HepG2 (cell line): ENCODE data around the gene PLPP7. TPM values are rescaled to one million over a fixed set of nuclear protein-coding genes. Genes with fewer than 3 reads are reported as not detected.

Experiments
- AKNA ChIP-seq: sonication (generic); formaldehyde crosslinking; IDR thresholded peaks from 2 replicates; pipeline ENCODE4 v1.4.0; 2020; ENCODE audit warnings: missing genetic modification reagents, borderline replicate concordance
- ARNTL ChIP-seq: sonication (generic); formaldehyde crosslinking; IDR thresholded peaks from 2 replicates; pipeline ENCODE4 v1.4.0; 2020; ENCODE audit warnings: mild to moderate bottlenecking, missing genetic modification reagents
- PRDM15 ChIP-seq: sonication (generic); formaldehyde crosslinking; IDR thresholded peaks from 2 replicates; pipeline ENCODE4 v1.4.0; 2020; ENCODE audit warnings: missing genetic modification reagents
- TBX2 ChIP-seq: sonication (generic); formaldehyde crosslinking; IDR thresholded peaks from 2 replicates; pipeline ENCODE4 v1.5.0; 2020; ENCODE audit warnings: missing genetic modification reagents, mild to moderate bottlenecking, borderline replicate concordance
- TEF ChIP-seq: sonication (generic); formaldehyde crosslinking; IDR thresholded peaks from 2 replicates; pipeline ENCODE4 v1.5.0; 2020; ENCODE audit warnings: missing genetic modification reagents
- YY1 ChIP-seq: IDR thresholded peaks from 2 replicates; pipeline ENCODE4 v1.6.1; 2011; ENCODE audit warnings: low read length, low read depth, moderate library complexity, mild to moderate bottlenecking; ENCODE audit not compliant: insufficient read depth, insufficient replicate concordance
- ZNF331 ChIP-seq: sonication (generic); formaldehyde crosslinking; IDR thresholded peaks from 2 replicates; pipeline ENCODE4 v1.4.0; 2020; ENCODE audit warnings: missing genetic modification reagents
- ZNF446 ChIP-seq: sonication (generic); formaldehyde crosslinking; IDR thresholded peaks from 2 replicates; pipeline ENCODE4 v1.5.0; 2020; ENCODE audit warnings: mild to moderate bottlenecking, missing genetic modification reagents
- ZNF678 ChIP-seq: sonication (generic); formaldehyde crosslinking; IDR thresholded peaks from 2 replicates; pipeline ENCODE4 v1.4.0; 2020; ENCODE audit warnings: mild to moderate bottlenecking, missing genetic modification reagents
- polyA plus RNA-seq, 8 experiments: library from polyadenylated mRNA; depleted of rRNA in 3 of 8; stranded (reverse) in 7 of 8; unstranded in 1 of 8; fragments of >200 nt; fragmentation: Illumina TruSeq in 4 of 8; extraction: Trizol in 4 of 8; gene quantifications; 2 replicates each; pipeline versions ENCODE4 v1.2.1 to v1.2.3, GENCODE V29; 2011 to 2016; ENCODE audit warnings: low read depth in 4 of 8, missing spikeins in 1 of 8, mixed read lengths in 1 of 8; ENCODE audit not compliant: insufficient read depth in 1 of 8
- total RNA-seq, 5 experiments: library from RNA; depleted of rRNA; stranded (reverse); fragments of >200 nt; fragmentation: Illumina TruSeq; extraction: Trizol; gene quantifications; 2 replicates each; pipeline ENCODE4 v1.2.3, GENCODE V29; 2016; ENCODE audit warnings: low read depth in 1 of 5
- TF ChIP-seq, protein P1 (sequence below): IDR thresholded peaks from 2 replicates; pipeline ENCODE4 v1.6.1; 2018; ENCODE audit warnings: missing genetic modification reagents, mild to moderate bottlenecking, missing compliant biosample characterization
- TF ChIP-seq, protein P2 (sequence below): IDR thresholded peaks from 2 replicates; pipeline ENCODE4 v1.6.1; 2016; ENCODE audit warnings: mild to moderate bottlenecking
- TF ChIP-seq, protein P3 (sequence below): sonication (generic); formaldehyde crosslinking; IDR thresholded peaks from 2 replicates; pipeline ENCODE4 v1.5.0; 2020; ENCODE audit warnings: mild to moderate bottlenecking, missing genetic modification reagents

PLPP7 gene
- total and polyA plus RNA-seq, 2 of the 13 experiments (the other 11 are each of a cell fraction or from before 2014, with no cell fraction given): 0.33 to 1.2 TPM

DNA sequence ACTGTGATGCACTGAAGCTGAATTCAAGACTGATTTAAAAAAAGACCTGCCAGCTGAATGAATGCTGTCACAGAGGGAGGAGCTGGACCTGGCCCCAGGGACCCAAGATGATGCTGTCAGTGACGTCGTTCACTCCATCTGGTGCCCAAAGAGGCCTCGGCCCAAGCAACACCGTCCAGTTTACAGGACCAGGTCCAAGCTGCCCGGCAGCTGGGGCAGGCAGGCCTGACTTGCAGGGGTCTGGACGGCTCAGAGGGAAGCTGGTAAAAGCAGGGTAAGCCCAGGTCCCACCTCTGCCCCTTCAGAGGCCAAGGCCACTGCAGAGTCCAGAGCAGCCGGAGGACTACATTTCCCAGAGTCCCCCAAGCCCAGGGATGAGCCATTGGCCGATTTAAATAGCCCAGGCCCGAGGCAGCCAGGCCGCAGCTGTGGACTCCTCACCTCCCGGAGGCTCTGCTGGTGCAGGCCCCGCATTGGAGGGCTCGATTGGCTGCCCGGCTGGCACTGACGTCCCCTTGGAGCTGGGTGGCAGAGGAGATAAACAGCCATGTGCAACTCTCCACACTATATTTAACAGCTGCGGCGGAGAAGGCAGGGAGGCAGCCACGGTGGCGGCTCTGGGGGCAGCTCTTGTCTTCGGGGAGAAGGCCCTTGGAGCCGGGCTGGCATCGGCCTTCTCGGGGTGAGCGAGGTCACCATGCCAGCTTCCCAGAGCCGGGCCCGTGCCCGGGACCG is at the start of gene PLPP7 (continued):
- TF ChIP-seq ZNF331 (CRISPR knock-in tag) (no peak), YY1 (peak; percentile 33), PRDM15 (no peak), ZNF678 (CRISPR knock-in tag) (no peak), AKNA (CRISPR knock-in tag) (no peak), TBX2 (CRISPR knock-in tag) (peak; percentile 20; the same call in 1 of the 2 replicates), ARNTL (0 out of 2 replicates have a peak, but pooled peaks have one; percentile 27), TEF (CRISPR knock-in tag) (no peak), ZNF446 (CRISPR knock-in tag) (no peak)
- TF ChIP-seq, protein P1, sequence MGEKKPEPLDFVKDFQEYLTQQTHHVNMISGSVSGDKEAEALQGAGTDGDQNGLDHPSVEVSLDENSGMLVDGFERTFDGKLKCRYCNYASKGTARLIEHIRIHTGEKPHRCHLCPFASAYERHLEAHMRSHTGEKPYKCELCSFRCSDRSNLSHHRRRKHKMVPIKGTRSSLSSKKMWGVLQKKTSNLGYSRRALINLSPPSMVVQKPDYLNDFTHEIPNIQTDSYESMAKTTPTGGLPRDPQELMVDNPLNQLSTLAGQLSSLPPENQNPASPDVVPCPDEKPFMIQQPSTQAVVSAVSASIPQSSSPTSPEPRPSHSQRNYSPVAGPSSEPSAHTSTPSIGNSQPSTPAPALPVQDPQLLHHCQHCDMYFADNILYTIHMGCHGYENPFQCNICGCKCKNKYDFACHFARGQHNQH: 0 out of 2 replicates have a peak, but pooled peaks have one; percentile 17
- TF ChIP-seq, protein P2, sequence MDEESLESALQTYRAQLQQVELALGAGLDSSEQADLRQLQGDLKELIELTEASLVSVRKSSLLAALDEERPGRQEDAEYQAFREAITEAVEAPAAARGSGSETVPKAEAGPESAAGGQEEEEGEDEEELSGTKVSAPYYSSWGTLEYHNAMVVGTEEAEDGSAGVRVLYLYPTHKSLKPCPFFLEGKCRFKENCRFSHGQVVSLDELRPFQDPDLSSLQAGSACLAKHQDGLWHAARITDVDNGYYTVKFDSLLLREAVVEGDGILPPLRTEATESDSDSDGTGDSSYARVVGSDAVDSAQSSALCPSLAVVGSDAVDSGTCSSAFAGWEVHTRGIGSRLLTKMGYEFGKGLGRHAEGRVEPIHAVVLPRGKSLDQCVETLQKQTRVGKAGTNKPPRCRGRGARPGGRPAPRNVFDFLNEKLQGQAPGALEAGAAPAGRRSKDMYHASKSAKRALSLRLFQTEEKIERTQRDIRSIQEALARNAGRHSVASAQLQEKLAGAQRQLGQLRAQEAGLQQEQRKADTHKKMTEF (CRISPR knock-in tag): peak; percentile 29; the same call in 1 of the 2 replicates
- TF ChIP-seq, protein P3, sequence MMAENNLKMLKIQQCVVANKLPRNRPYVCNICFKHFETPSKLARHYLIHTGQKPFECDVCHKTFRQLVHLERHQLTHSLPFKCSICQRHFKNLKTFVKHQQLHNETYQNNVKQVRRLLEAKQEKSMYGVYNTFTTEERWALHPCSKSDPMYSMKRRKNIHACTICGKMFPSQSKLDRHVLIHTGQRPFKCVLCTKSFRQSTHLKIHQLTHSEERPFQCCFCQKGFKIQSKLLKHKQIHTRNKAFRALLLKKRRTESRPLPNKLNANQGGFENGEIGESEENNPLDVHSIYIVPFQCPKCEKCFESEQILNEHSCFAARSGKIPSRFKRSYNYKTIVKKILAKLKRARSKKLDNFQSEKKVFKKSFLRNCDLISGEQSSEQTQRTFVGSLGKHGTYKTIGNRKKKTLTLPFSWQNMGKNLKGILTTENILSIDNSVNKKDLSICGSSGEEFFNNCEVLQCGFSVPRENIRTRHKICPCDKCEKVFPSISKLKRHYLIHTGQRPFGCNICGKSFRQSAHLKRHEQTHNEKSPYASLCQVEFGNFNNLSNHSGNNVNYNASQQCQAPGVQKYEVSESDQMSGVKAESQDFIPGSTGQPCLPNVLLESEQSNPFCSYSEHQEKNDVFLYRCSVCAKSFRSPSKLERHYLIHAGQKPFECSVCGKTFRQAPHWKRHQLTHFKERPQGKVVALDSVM (CRISPR knock-in tag): no peak; the same call in 1 of the 2 replicates
